ENCODE measurements around the gene FOXO3.
"Not testable (repeated sequence)": the region's sequence is repeated elsewhere in the genome, so short reads cannot be mapped to it uniquely, and the experiment has no call there.

The FOXO3 gene

GRCh38 chr6:108635505-108636226 lies 74.9 kb downstream of the FOXO3 start:
- DNase-seq: peak; percentile 40

- no peak for DNase-seq
Observed at GRCh38 chr6:108637963-108638362, 77.2 kb downstream of the FOXO3 start.

- no peak for DNase-seq
Observed at GRCh38 chr6:108638993-108639392, 78.3 kb downstream of the FOXO3 start.

- no peak for DNase-seq
Observed at GRCh38 chr6:108640104-108640503, 79.4 kb downstream of the FOXO3 start.

GRCh38 chr6:108643184-108643583 lies 82.5 kb downstream of the FOXO3 start:
- no peak for DNase-seq

GRCh38 chr6:108644252-108644651 lies 83.5 kb downstream of the FOXO3 start:
- DNase-seq: no peak

GRCh38 chr6:108648191-108648590 lies 87.5 kb downstream of the FOXO3 start:
- DNase-seq: no peak

GRCh38 chr6:108650325-108650724 lies 89.6 kb downstream of the FOXO3 start:
- DNase-seq: no peak

GRCh38 chr6:108650781-108651180 lies 90.1 kb downstream of the FOXO3 start:
- DNase-seq: no peak

- no peak for DNase-seq
Observed at GRCh38 chr6:108651340-108652227, 90.9 kb downstream of the FOXO3 start.

- no peak for DNase-seq
Observed at GRCh38 chr6:108652375-108652774, 91.7 kb downstream of the FOXO3 start.

- DNase-seq: no peak
Observed at GRCh38 chr6:108653949-108654348, 93.2 kb downstream of the FOXO3 start.

- no peak for DNase-seq
Observed at GRCh38 chr6:108654465-108655106, 93.9 kb downstream of the FOXO3 start.

GRCh38 chr6:108655806-108656651 lies 95.3 kb downstream of the FOXO3 start:
- no peak for DNase-seq

GRCh38 chr6:108656836-108657235 lies 96.1 kb downstream of the FOXO3 start:
- no peak for DNase-seq

- no peak for DNase-seq
Observed at GRCh38 chr6:108658174-108658573, 97.5 kb downstream of the FOXO3 start.

GRCh38 chr6:108658785-108659184 lies 98.1 kb downstream of the FOXO3 start:
- DNase-seq: not testable (repeated sequence)

GRCh38 chr6:108660251-108660650 lies 99.5 kb downstream of the FOXO3 start:
- no peak for DNase-seq

GRCh38 chr6:108661430-108661829 lies 100.7 kb downstream of the FOXO3 start:
- DNase-seq: no peak

- DNase-seq: no peak
Observed at GRCh38 chr6:108661982-108662381, 101.3 kb downstream of the FOXO3 start.

- DNase-seq: no peak
Observed at GRCh38 chr6:108662702-108663101, 102.0 kb downstream of the FOXO3 start.

GRCh38 chr6:108663494-108664064 lies 102.9 kb downstream of the FOXO3 start:
- not testable (repeated sequence) for DNase-seq

All from activated CD4-positive, alpha-beta T cell treated with anti-CD3 and anti-CD28 coated beads for 48 hours (primary cell).